ENCODE measurements around the gene TTC34. TPM values are rescaled to one million over a fixed set of nuclear protein-coding genes. Genes with fewer than 3 reads are reported as not detected.

TTC34 gene
- total and polyA plus RNA-seq, 10 of the 15 experiments (the other 5 are each of a cell fraction or from before 2014, with no cell fraction given) = 0.03 to 0.49 (median 0.05) TPM; not detected in 2

- TF ChIP-seq CUX1 (IDR thresholded peaks at IDR 0.05; ENCODE audit: insufficient replicate concordance, low read depth, low read length) = no peak
- peak; percentile 7; the same call in 1 of the 2 replicates for TF ChIP-seq IKZF1 (conservative IDR thresholded peaks at IDR 0.05)
- peak; percentile 92 for TF ChIP-seq YY1 (IDR thresholded peaks at IDR 0.05; ENCODE audit: low read depth, low read length)
- peak; percentile 55; the same call in 1 of the 2 replicates for TF ChIP-seq E2F4 (IDR thresholded peaks at IDR 0.05; ENCODE audit: low read depth, low read length)
- TF ChIP-seq HDAC6 (IDR thresholded peaks at IDR 0.05; ENCODE audit: unreplicated experiment) = peak; percentile 43
- no peak for TF ChIP-seq PKNOX1 (IDR thresholded peaks at IDR 0.05)
- TF ChIP-seq RUNX3 (IDR thresholded peaks at IDR 0.05; ENCODE audit: low read length) = 0 out of 2 replicates have a peak, but pooled peaks have one; percentile 5
- peak; percentile 35; the same call in 1 of the 2 replicates for TF ChIP-seq MAX (IDR thresholded peaks at IDR 0.05; ENCODE audit: low read depth, low read length)
- no peak for TF ChIP-seq ELK1 (IDR thresholded peaks at IDR 0.05; ENCODE audit: low read depth, low read length)
These were observed 215.1 kb downstream of the TTC34 start, which contains the start of gene PRXL2B (continued) for GRCh38 chr1:2586154-2587070.

Other genes starting within 250 kb of the TTC34 start
- 53.6 and 61.1 TPM in 2 replicates for gene TNFRSF14, start 245.3 kb downstream of the TTC34 start, total RNA-seq (2014; rRNA removed)
- 20.0 and 23.0 TPM in 2 replicates for gene TNFRSF14, start 245.3 kb downstream of the TTC34 start, total RNA-seq (2014; rRNA removed; fragmentation: Illumina TruSeq; extraction: Trizol)
- gene TNFRSF14, start 245.3 kb downstream of the TTC34 start, total RNA-seq (2021) = 76.2 and 79.1 TPM in 2 replicates
- gene TNFRSF14, start 245.3 kb downstream of the TTC34 start, polyA plus RNA-seq (2011; rRNA removed) = 30.5 and 69.6 TPM in 2 replicates
- gene TNFRSF14, start 245.3 kb downstream of the TTC34 start, polyA plus RNA-seq (2014; fragmentation: Illumina TruSeq; extraction: Trizol) = 4.8 and 19.2 TPM in 2 replicates
- gene TNFRSF14, start 245.3 kb downstream of the TTC34 start, polyA plus RNA-seq (2014; fragmentation: Nextera tagmentation; extraction: Ambion mirVana) = 1 to 10 TPM in 1 of 2 experiments, under 1 TPM in 1; 0.43 to 2.9 TPM
- 113 and 114 TPM in 2 replicates for gene TNFRSF14, start 245.3 kb downstream of the TTC34 start, polyA plus RNA-seq (2014; rRNA removed)
- gene TNFRSF14, start 245.3 kb downstream of the TTC34 start, polyA plus RNA-seq (2016; fragmentation: Nextera tagmentation; extraction: Ambion mirVana) = 10 to 100 TPM; 36.2 to 46.7 TPM
- gene PRXL2B, start 214.9 kb downstream of the TTC34 start, total RNA-seq (2014; rRNA removed) = 4.2 TPM in 2 replicates
- 1.8 and 1.9 TPM in 2 replicates for gene PRXL2B, start 214.9 kb downstream of the TTC34 start, total RNA-seq (2014; rRNA removed; fragmentation: Illumina TruSeq; extraction: Trizol)
- 5.6 and 7.6 TPM in 2 replicates for gene PRXL2B, start 214.9 kb downstream of the TTC34 start, total RNA-seq (2021)
- gene PRXL2B, start 214.9 kb downstream of the TTC34 start, polyA plus RNA-seq (2011; rRNA removed) = 3.1 and 5.0 TPM in 2 replicates
- gene PRXL2B, start 214.9 kb downstream of the TTC34 start, polyA plus RNA-seq (2014; fragmentation: Illumina TruSeq; extraction: Trizol) = 1.3 and 2.7 TPM in 2 replicates
- under 1 TPM; 0.44 to 0.53 TPM for gene PRXL2B, start 214.9 kb downstream of the TTC34 start, polyA plus RNA-seq (2014; fragmentation: Nextera tagmentation; extraction: Ambion mirVana)
- gene PRXL2B, start 214.9 kb downstream of the TTC34 start, polyA plus RNA-seq (2014; rRNA removed) = 5.5 and 6.8 TPM in 2 replicates
- 1 to 10 TPM; 3.8 to 4.8 TPM for gene PRXL2B, start 214.9 kb downstream of the TTC34 start, polyA plus RNA-seq (2016; fragmentation: Nextera tagmentation; extraction: Ambion mirVana)
- gene MMEL1, start 168.7 kb downstream of the TTC34 start, total RNA-seq (2014; rRNA removed) = not detected in 2 replicates
- gene MMEL1, start 168.7 kb downstream of the TTC34 start, total RNA-seq (2014; rRNA removed; fragmentation: Illumina TruSeq; extraction: Trizol) = not detected in 2 replicates
- gene MMEL1, start 168.7 kb downstream of the TTC34 start, total RNA-seq (2021) = not detected in 2 replicates
- gene MMEL1, start 168.7 kb downstream of the TTC34 start, polyA plus RNA-seq (2011; rRNA removed) = 0.11 and 0.13 TPM in 2 replicates
- not detected in 2 replicates for gene MMEL1, start 168.7 kb downstream of the TTC34 start, polyA plus RNA-seq (2014; fragmentation: Illumina TruSeq; extraction: Trizol)
- not detected for gene MMEL1, start 168.7 kb downstream of the TTC34 start, polyA plus RNA-seq (2014; fragmentation: Nextera tagmentation; extraction: Ambion mirVana)
- gene MMEL1, start 168.7 kb downstream of the TTC34 start, polyA plus RNA-seq (2014; rRNA removed) = not detected in 2 replicates
- not detected for gene MMEL1, start 168.7 kb downstream of the TTC34 start, polyA plus RNA-seq (2016; fragmentation: Nextera tagmentation; extraction: Ambion mirVana)
- not detected in 2 replicates for gene ACTRT2, start 219.8 kb upstream of the TTC34 start, total RNA-seq (2014; rRNA removed)
- gene ACTRT2, start 219.8 kb upstream of the TTC34 start, total RNA-seq (2014; rRNA removed; fragmentation: Illumina TruSeq; extraction: Trizol) = not detected in 2 replicates
- not detected in 2 replicates for gene ACTRT2, start 219.8 kb upstream of the TTC34 start, total RNA-seq (2021)
- gene ACTRT2, start 219.8 kb upstream of the TTC34 start, polyA plus RNA-seq (2011; rRNA removed) = not detected in 2 replicates
- not detected in 2 replicates for gene ACTRT2, start 219.8 kb upstream of the TTC34 start, polyA plus RNA-seq (2014; fragmentation: Illumina TruSeq; extraction: Trizol)
- not detected for gene ACTRT2, start 219.8 kb upstream of the TTC34 start, polyA plus RNA-seq (2014; fragmentation: Nextera tagmentation; extraction: Ambion mirVana)
- not detected in 2 replicates for gene ACTRT2, start 219.8 kb upstream of the TTC34 start, polyA plus RNA-seq (2014; rRNA removed)
- not detected for gene ACTRT2, start 219.8 kb upstream of the TTC34 start, polyA plus RNA-seq (2016; fragmentation: Nextera tagmentation; extraction: Ambion mirVana)

Measured in GM12878 (cell line).